Measurements from ENCODE around the gene FOSL2. TPM values are rescaled to one million over a fixed set of nuclear protein-coding genes. Genes with fewer than 3 reads are reported as not detected.

FOSL2 gene
- polyA plus RNA-seq, 3 donors = 24.8 to 270 (median 28.6) TPM

DNA sequence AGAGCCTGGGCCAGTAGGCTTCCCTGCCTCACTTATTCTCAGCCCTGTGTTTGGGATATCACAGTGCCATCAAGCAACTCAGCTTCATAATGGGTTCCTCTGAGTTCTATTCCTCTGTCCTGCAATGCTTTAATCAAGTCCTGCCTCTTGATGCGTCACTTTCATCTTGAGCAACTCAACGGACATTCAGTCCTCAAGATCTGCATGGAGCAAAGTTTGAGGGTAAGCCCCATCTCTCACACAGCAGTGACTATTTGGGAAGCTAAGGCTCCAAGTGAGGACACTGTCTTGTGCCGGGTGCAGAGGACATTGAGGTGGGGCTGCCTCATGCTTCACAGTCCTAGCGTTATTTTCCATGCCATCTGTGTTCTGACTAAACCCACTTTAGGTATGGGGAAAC lies 52.3 kb downstream of the FOSL2 start:
- Mint-ChIP-seq H3K4me3 (no peak overlapping the region), H3K9me3 (no peaks in the 10 kb centered on the region), H3K27ac (peak overlapping the region in 6 of 7 donors; percentile 33 to 88 (median 68)), H3K27me3 (ENCODE audit: low read depth in 3 of 3) (peaks cover 0 to 1% (median 0%) of the 10 kb centered on the region in 3 donors), H3K36me3 (peaks cover 2 to 4% of the 10 kb centered on the region in 2 donors), H3K4me1 (peaks cover 58% of the 10 kb centered on the region)
- DNase-seq = peak; percentile 60 to 81 (median 67)
- H3K9me3 ChIP-seq (replicated peaks in 1 of 2; ENCODE audit: control insufficient read depth in 1 of 2, insufficient read depth in 1 of 2, low read length in 2 of 2) = no peaks in the 10 kb centered on the region
- H3K36me3 ChIP-seq (replicated peaks in 1 of 2; ENCODE audit: control insufficient read depth in 1 of 2, insufficient read depth in 2 of 2, low read length in 2 of 2) = no peaks in the 10 kb centered on the region
- peaks cover 41 to 59% of the 10 kb centered on the region in 2 donors for H3K4me1 ChIP-seq (ENCODE audit: control insufficient read depth in 1 of 2, insufficient read depth in 2 of 2, low read length in 2 of 2)
- no peak overlapping the region for H3K4me3 ChIP-seq (replicated peaks in 1 of 3; ENCODE audit: low read depth in 2 of 3, low read length in 3 of 3)
- intact Hi-C loops (cut with micrococcal nuclease) = loop anchor here in 1 of 2 donors (5.0 kb wide), 1 partner anchor 38 kb away; no protein-coding TSS in a partner anchor
- no peak overlapping the region for H3K4me2 ChIP-seq (replicated peaks; ENCODE audit: extremely low read depth, low read length, poor library complexity, severe bottlenecking)
- TF ChIP-seq, protein P1, sequence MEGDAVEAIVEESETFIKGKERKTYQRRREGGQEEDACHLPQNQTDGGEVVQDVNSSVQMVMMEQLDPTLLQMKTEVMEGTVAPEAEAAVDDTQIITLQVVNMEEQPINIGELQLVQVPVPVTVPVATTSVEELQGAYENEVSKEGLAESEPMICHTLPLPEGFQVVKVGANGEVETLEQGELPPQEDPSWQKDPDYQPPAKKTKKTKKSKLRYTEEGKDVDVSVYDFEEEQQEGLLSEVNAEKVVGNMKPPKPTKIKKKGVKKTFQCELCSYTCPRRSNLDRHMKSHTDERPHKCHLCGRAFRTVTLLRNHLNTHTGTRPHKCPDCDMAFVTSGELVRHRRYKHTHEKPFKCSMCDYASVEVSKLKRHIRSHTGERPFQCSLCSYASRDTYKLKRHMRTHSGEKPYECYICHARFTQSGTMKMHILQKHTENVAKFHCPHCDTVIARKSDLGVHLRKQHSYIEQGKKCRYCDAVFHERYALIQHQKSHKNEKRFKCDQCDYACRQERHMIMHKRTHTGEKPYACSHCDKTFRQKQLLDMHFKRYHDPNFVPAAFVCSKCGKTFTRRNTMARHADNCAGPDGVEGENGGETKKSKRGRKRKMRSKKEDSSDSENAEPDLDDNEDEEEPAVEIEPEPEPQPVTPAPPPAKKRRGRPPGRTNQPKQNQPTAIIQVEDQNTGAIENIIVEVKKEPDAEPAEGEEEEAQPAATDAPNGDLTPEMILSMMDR (IDR thresholded peaks at IDR 0.05) = no peak
- WGBS (ENCODE audit: insufficient coverage) = 63% methylated on average over 3 of the region's 4 CpGs
- no peaks in the 10 kb centered on the region for H4K20me1 ChIP-seq (ENCODE audit: insufficient read depth, low read length)
- H2AFZ ChIP-seq (ENCODE audit: insufficient read depth, low read depth, low read length, poor library complexity, severe bottlenecking) = no peak overlapping the region
- no peaks in the 10 kb centered on the region for H3K27me3 ChIP-seq (ENCODE audit: control insufficient read depth in 2 of 2, insufficient read depth in 2 of 2, low read length in 2 of 2)
- no peaks in the 10 kb centered on the region for H3K79me2 ChIP-seq (ENCODE audit: insufficient read depth, low read length)
- no peak overlapping the region for H3K9ac ChIP-seq (ENCODE audit: insufficient read depth, low read length, poor library complexity, severe bottlenecking)
- peak overlapping the region in 1 of 2 donors; percentile 99 for H3K27ac ChIP-seq (ENCODE audit: low read depth in 1 of 2, low read length in 2 of 2)

DNA sequence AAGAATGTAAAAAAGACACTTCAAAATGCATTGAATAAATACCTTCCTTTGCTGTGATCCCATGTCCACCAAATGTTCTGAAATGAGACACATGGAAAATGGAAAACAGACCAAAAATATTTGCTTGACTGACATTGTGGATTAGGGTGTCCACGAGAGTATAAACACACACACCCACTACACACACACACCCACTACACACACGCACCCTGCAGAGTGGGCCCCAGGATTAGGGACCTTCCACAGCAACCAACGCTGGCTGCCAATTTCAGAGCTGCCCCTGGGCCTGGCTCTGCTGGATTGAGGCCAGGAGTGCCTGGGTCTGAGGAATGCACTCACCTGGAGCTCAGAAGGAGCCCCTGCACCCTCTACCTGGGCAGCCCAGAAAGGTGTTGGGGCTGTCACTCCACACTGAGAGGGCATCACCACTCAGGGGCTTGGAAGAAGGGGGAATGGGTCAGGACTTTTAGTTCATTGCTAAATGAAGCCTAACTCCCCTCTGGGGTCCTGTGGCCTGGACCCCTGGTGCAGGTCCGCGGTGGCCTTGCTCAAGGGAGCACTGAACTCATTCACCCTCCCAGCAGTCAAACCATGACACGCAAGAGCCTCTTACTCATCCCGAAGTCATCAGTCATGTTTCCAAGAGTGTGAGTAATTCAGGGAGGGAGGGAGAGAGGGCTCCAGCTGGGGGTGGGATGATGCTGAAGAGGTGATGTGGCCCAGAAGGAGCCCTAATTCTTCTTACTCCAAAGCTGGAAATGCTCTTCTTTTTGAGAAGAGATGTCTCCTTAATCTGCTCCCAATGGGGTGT lies 53.0 kb downstream of the FOSL2 start:
- H3K4me2 ChIP-seq (replicated peaks; ENCODE audit: extremely low read depth, low read length, poor library complexity, severe bottlenecking) = no peak overlapping the region
- intact Hi-C loops (cut with micrococcal nuclease) = loop anchor here in 1 of 2 donors (5.0 kb wide), 1 partner anchor 38 kb away; no protein-coding TSS in a partner anchor
- TF ChIP-seq, protein P1 (IDR thresholded peaks at IDR 0.05) = no peak
- peak; percentile 85 to 95 (median 88) for DNase-seq
- H3K4me1 ChIP-seq (ENCODE audit: control insufficient read depth in 1 of 2, insufficient read depth in 2 of 2, low read length in 2 of 2) = peaks cover 47 to 66% of the 10 kb centered on the region in 2 donors
- Mint-ChIP-seq H3K27me3 (ENCODE audit: low read depth in 3 of 3) (peaks cover 0 to 1% (median 0%) of the 10 kb centered on the region in 3 donors), H3K9me3 (no peaks in the 10 kb centered on the region), H3K36me3 (peaks cover 2 to 4% of the 10 kb centered on the region in 2 donors), H3K27ac (peak overlapping the region; percentile 76 to 99 (median 87)), H3K4me3 (no peak overlapping the region), H3K4me1 (peaks cover 65% of the 10 kb centered on the region)
- peak overlapping the region; percentile 46 for H3K9ac ChIP-seq (ENCODE audit: insufficient read depth, low read length, poor library complexity, severe bottlenecking)
- no peaks in the 10 kb centered on the region for H3K27me3 ChIP-seq (ENCODE audit: control insufficient read depth in 2 of 2, insufficient read depth in 2 of 2, low read length in 2 of 2)
- 100% methylated on average over 3 of the region's 7 CpGs for WGBS (ENCODE audit: insufficient coverage)
- H2AFZ ChIP-seq (ENCODE audit: insufficient read depth, low read depth, low read length, poor library complexity, severe bottlenecking) = no peak overlapping the region
- no peaks in the 10 kb centered on the region for H3K9me3 ChIP-seq (replicated peaks in 1 of 2; ENCODE audit: control insufficient read depth in 1 of 2, insufficient read depth in 1 of 2, low read length in 2 of 2)
- no peaks in the 10 kb centered on the region for H3K36me3 ChIP-seq (replicated peaks in 1 of 2; ENCODE audit: control insufficient read depth in 1 of 2, insufficient read depth in 2 of 2, low read length in 2 of 2)
- H3K27ac ChIP-seq (ENCODE audit: low read depth in 1 of 2, low read length in 2 of 2) = peak overlapping the region in 1 of 2 donors; percentile 99
- no peak overlapping the region for H3K4me3 ChIP-seq (replicated peaks in 1 of 3; ENCODE audit: low read depth in 2 of 3, low read length in 3 of 3)
- no peaks in the 10 kb centered on the region for H4K20me1 ChIP-seq (ENCODE audit: insufficient read depth, low read length)
- H3K79me2 ChIP-seq (ENCODE audit: insufficient read depth, low read length) = no peaks in the 10 kb centered on the region

Measured in CD14-positive monocyte (primary cell).